ENCODE measurements around the gene CLEC3B.
"Not testable (repeated sequence)": the region's sequence is repeated elsewhere in the genome, so short reads cannot be mapped to it uniquely, and the experiment has no call there.

CLEC3B gene

GRCh38 chr3:45037720-45038455, 11.8 kb downstream of the CLEC3B start:
- peak; percentile 98 for DNase-seq

GRCh38 chr3:45041666-45042065, 15.6 kb downstream of the CLEC3B start:
- DNase-seq = no peak

- DNase-seq = no peak
Observed at GRCh38 chr3:45042162-45042561, 16.1 kb downstream of the CLEC3B start.

GRCh38 chr3:45043728-45044299, 17.7 kb downstream of the CLEC3B start:
- DNase-seq = no peak

- no peak for DNase-seq
Observed at GRCh38 chr3:45048244-45048643, 22.1 kb downstream of the CLEC3B start.

GRCh38 chr3:45049807-45050206, 23.7 kb downstream of the CLEC3B start:
- DNase-seq = no peak

- no peak for DNase-seq
Observed at GRCh38 chr3:45051685-45052084, 25.6 kb downstream of the CLEC3B start.

- DNase-seq = not testable (repeated sequence)
Observed at GRCh38 chr3:45053805-45054195, 27.7 kb downstream of the CLEC3B start.

- no peak for DNase-seq
Observed at GRCh38 chr3:45054196-45054857, 28.2 kb downstream of the CLEC3B start.

- DNase-seq = no peak
Observed at GRCh38 chr3:45055032-45055410, 28.9 kb downstream of the CLEC3B start.

GRCh38 chr3:45055411-45056143, 29.5 kb downstream of the CLEC3B start:
- peak; percentile 29 for DNase-seq

- DNase-seq = no peak
Observed at GRCh38 chr3:45056608-45057301, 30.7 kb downstream of the CLEC3B start.

GRCh38 chr3:45057557-45057956, 31.5 kb downstream of the CLEC3B start:
- DNase-seq = no peak

- DNase-seq = no peak
Observed at GRCh38 chr3:45059132-45059531, 33.0 kb downstream of the CLEC3B start.

- peak; percentile 7 for DNase-seq
Observed at GRCh38 chr3:45060165-45060892, 34.2 kb downstream of the CLEC3B start.

GRCh38 chr3:45062697-45063070, 36.6 kb downstream of the CLEC3B start:
- DNase-seq = no peak

GRCh38 chr3:45064512-45065372, 38.6 kb downstream of the CLEC3B start:
- DNase-seq = no peak

GRCh38 chr3:45065373-45065720, 39.2 kb downstream of the CLEC3B start:
- DNase-seq = no peak

- DNase-seq = no peak
Observed at GRCh38 chr3:45066109-45066801, 40.2 kb downstream of the CLEC3B start.

- no peak for DNase-seq
Observed at GRCh38 chr3:45067486-45067885, 41.4 kb downstream of the CLEC3B start.

GRCh38 chr3:45067941-45068340, 41.8 kb downstream of the CLEC3B start:
- DNase-seq = no peak

All from eye (tissue), 1 donor.